ENCODE results near the gene EFCAB11. TPM values are rescaled to one million over a fixed set of nuclear protein-coding genes. Genes with fewer than 3 reads are reported as not detected.

EFCAB11 gene
- total RNA-seq, 1 experiment from 2014 or later: 15.5 TPM

DNA sequence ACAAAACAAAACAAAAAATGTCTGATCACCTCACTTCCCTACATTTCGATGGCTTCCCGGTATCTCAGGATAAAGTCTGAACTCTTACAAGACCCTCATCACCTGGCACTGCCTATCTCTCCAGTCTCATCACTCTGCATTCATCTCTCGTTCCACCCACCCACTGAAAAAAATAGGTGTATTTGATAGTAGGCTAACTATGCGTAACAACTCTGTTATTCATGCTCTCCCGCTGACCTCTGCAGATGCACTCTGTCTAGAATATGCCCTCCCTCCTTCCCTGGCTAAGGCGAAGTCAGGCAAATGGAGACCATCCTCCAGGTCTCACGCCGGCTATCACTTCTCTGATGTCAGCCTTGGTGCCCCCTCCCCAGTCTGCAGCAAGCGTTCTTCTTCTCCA lies 44.9 kb downstream of the EFCAB11 start (continued):
- TF ChIP-seq, protein P1, sequence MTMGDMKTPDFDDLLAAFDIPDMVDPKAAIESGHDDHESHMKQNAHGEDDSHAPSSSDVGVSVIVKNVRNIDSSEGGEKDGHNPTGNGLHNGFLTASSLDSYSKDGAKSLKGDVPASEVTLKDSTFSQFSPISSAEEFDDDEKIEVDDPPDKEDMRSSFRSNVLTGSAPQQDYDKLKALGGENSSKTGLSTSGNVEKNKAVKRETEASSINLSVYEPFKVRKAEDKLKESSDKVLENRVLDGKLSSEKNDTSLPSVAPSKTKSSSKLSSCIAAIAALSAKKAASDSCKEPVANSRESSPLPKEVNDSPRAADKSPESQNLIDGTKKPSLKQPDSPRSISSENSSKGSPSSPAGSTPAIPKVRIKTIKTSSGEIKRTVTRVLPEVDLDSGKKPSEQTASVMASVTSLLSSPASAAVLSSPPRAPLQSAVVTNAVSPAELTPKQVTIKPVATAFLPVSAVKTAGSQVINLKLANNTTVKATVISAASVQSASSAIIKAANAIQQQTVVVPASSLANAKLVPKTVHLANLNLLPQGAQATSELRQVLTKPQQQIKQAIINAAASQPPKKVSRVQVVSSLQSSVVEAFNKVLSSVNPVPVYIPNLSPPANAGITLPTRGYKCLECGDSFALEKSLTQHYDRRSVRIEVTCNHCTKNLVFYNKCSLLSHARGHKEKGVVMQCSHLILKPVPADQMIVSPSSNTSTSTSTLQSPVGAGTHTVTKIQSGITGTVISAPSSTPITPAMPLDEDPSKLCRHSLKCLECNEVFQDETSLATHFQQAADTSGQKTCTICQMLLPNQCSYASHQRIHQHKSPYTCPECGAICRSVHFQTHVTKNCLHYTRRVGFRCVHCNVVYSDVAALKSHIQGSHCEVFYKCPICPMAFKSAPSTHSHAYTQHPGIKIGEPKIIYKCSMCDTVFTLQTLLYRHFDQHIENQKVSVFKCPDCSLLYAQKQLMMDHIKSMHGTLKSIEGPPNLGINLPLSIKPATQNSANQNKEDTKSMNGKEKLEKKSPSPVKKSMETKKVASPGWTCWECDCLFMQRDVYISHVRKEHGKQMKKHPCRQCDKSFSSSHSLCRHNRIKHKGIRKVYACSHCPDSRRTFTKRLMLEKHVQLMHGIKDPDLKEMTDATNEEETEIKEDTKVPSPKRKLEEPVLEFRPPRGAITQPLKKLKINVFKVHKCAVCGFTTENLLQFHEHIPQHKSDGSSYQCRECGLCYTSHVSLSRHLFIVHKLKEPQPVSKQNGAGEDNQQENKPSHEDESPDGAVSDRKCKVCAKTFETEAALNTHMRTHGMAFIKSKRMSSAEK (CRISPR knock-in tag; IDR thresholded peaks at IDR 0.05; ENCODE audit: borderline replicate concordance): no peak
- TF ChIP-seq TEAD1 (CRISPR knock-in tag; IDR thresholded peaks at IDR 0.05): no peak
- TF ChIP-seq NR2C2 (CRISPR knock-in tag; IDR thresholded peaks at IDR 0.05): no peak
- no peak for TF ChIP-seq HMGA2 (CRISPR knock-in tag; IDR thresholded peaks at IDR 0.05)

GRCh38 chr14:89908712-89909450 lies 45.6 kb downstream of the EFCAB11 start:
- no peaks in the 10 kb centered on the region; the same call in 1 of the 2 replicates for H3K27me3 Mint-ChIP-seq (ENCODE audit: low read depth)
- TF ChIP-seq FOXP4 (CRISPR knock-in tag; IDR thresholded peaks at IDR 0.05) (no peak), SMAD4 (CRISPR knock-in tag; IDR thresholded peaks at IDR 0.05) (no peak), TEAD4 (CRISPR knock-in tag; IDR thresholded peaks at IDR 0.05) (no peak), IRF1 (CRISPR knock-in tag; IDR thresholded peaks at IDR 0.05) (no peak), NR2C2 (CRISPR knock-in tag; IDR thresholded peaks at IDR 0.05) (no peak), ELF4 (CRISPR knock-in tag; IDR thresholded peaks at IDR 0.05; ENCODE audit: low read depth) (no peak), FOXK1 (CRISPR knock-in tag; IDR thresholded peaks at IDR 0.05) (no peak), ZNF121 (CRISPR knock-in tag; IDR thresholded peaks at IDR 0.05) (no peak), USF2 (CRISPR knock-in tag; IDR thresholded peaks at IDR 0.05) (no peak), ZNF317 (CRISPR knock-in tag; IDR thresholded peaks at IDR 0.05; ENCODE audit: borderline replicate concordance, low read depth) (no peak), MAX (CRISPR knock-in tag; IDR thresholded peaks at IDR 0.05) (no peak)
- TF ChIP-seq, protein P2, sequence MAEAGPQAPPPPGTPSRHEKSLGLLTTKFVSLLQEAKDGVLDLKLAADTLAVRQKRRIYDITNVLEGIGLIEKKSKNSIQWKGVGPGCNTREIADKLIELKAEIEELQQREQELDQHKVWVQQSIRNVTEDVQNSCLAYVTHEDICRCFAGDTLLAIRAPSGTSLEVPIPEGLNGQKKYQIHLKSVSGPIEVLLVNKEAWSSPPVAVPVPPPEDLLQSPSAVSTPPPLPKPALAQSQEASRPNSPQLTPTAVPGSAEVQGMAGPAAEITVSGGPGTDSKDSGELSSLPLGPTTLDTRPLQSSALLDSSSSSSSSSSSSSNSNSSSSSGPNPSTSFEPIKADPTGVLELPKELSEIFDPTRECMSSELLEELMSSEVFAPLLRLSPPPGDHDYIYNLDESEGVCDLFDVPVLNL (CRISPR knock-in tag; IDR thresholded peaks at IDR 0.05; ENCODE audit: borderline replicate concordance, low read depth): no peak
- TF ChIP-seq, protein P3, sequence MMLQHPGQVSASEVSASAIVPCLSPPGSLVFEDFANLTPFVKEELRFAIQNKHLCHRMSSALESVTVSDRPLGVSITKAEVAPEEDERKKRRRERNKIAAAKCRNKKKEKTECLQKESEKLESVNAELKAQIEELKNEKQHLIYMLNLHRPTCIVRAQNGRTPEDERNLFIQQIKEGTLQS (CRISPR knock-in tag; conservative IDR thresholded peaks at IDR 0.05): no peak
- TF ChIP-seq, protein P4, sequence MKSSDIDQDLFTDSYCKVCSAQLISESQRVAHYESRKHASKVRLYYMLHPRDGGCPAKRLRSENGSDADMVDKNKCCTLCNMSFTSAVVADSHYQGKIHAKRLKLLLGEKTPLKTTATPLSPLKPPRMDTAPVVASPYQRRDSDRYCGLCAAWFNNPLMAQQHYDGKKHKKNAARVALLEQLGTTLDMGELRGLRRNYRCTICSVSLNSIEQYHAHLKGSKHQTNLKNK (CRISPR knock-in tag; IDR thresholded peaks at IDR 0.05): no peak
- no peak overlapping the region for H3K4me3 Mint-ChIP-seq
- peaks cover 55% of the 10 kb centered on the region for H3K4me1 Mint-ChIP-seq
- ChIA-PET CTCF (interaction anchor here (0.6 to 0.8 kb wide), 2 partner anchors 9 to 146 kb away, joined by 3 read pairs; no protein-coding TSS in a partner anchor), POLR2A (interaction anchor here (0.6 kb wide), 1 partner anchor 484 kb away, joined by 9 read pairs; no protein-coding TSS in a partner anchor)
- ATAC-seq (no peak), DNase-seq (ENCODE audit: low spot score) (no peak)
- no peak overlapping the region for H3K27ac Mint-ChIP-seq
- H3K36me3 Mint-ChIP-seq: no peaks in the 10 kb centered on the region; the same call in 1 of the 2 replicates
- no peaks in the 10 kb centered on the region for H3K9me3 Mint-ChIP-seq
